Mesothelial cell of epicardium (in vitro differentiated cells): Measurements from ENCODE around the gene MAP3K5. TPM values are rescaled to one million over a fixed set of nuclear protein-coding genes. Genes with fewer than 3 reads are reported as not detected.

ENCODE experiments used
- DNase-seq, 2 experiments: peaks; one replicate each; pipeline ENCODE4 v3.0.0; 2021; ENCODE audit warnings: low spot score in 2 of 2; ENCODE audit not compliant: unreplicated experiment in 2 of 2
- H3K27ac Mint-ChIP-seq: 2 replicates; pipeline ENCODE4 v1.8.0; 2021; ENCODE audit warnings: mixed read lengths
- H3K27me3 Mint-ChIP-seq: 2 replicates; pipeline ENCODE4 v1.8.0; 2021; ENCODE audit warnings: low read depth, mixed read lengths
- H3K36me3 Mint-ChIP-seq: 2 replicates; pipeline ENCODE4 v1.8.0; 2021; ENCODE audit warnings: mixed read lengths
- H3K4me1 Mint-ChIP-seq: 2 replicates; pipeline ENCODE4 v1.8.0; 2021; ENCODE audit warnings: mixed read lengths
- H3K4me3 Mint-ChIP-seq: 2 replicates; pipeline ENCODE4 v1.8.0; 2021; ENCODE audit warnings: mild to moderate bottlenecking, moderate library complexity, mixed read lengths
- H3K9me3 Mint-ChIP-seq: 2 replicates; pipeline ENCODE4 v1.8.0; 2021; ENCODE audit warnings: mixed read lengths
- CTCF ChIP-seq: fragments of 200-600 bp; sonication (generic); IDR thresholded peaks from one replicate; pipeline ENCODE4 v1.5.0; 2021; ENCODE audit warnings: antibody characterized with exemption; ENCODE audit not compliant: unreplicated experiment
- total RNA-seq: library from RNA; stranded (reverse); gene quantifications from 3 replicates; pipeline ENCODE4 v1.2.1, GENCODE V29; 2021

MAP3K5 gene
- total RNA-seq, 1 donor from 2014 or later, result 8.9 TPM

GRCh38 chr6:136571065-136571464, 221.2 kb downstream of the MAP3K5 start:
- no peaks in the 10 kb centered on the region for H3K27me3 Mint-ChIP-seq
- peaks cover 31% of the 10 kb centered on the region for H3K36me3 Mint-ChIP-seq
- no peak for TF ChIP-seq CTCF
- peaks cover 24% of the 10 kb centered on the region for H3K9me3 Mint-ChIP-seq
- DNase-seq, result no peak
- no peaks in the 10 kb centered on the region for H3K4me1 Mint-ChIP-seq
- no peak overlapping the region for H3K27ac Mint-ChIP-seq
- H3K4me3 Mint-ChIP-seq, result no peak overlapping the region

GRCh38 chr6:136568129-136568528, 224.1 kb downstream of the MAP3K5 start:
- DNase-seq, result no peak
- Mint-ChIP-seq H3K9me3 (peaks cover 24% of the 10 kb centered on the region), H3K27ac (no peak overlapping the region), H3K4me3 (no peak overlapping the region), H3K36me3 (peaks cover 28% of the 10 kb centered on the region), H3K27me3 (no peaks in the 10 kb centered on the region), H3K4me1 (peaks cover 8% of the 10 kb centered on the region)
- TF ChIP-seq CTCF, result no peak

GRCh38 chr6:136567688-136568087, 224.6 kb downstream of the MAP3K5 start:
- TF ChIP-seq CTCF, result no peak
- no peak overlapping the region for H3K4me3 Mint-ChIP-seq
- H3K36me3 Mint-ChIP-seq, result peaks cover 28% of the 10 kb centered on the region
- peaks cover 24% of the 10 kb centered on the region for H3K9me3 Mint-ChIP-seq
- no peak for DNase-seq
- no peak overlapping the region for H3K27ac Mint-ChIP-seq
- peaks cover 8% of the 10 kb centered on the region for H3K4me1 Mint-ChIP-seq
- H3K27me3 Mint-ChIP-seq, result no peaks in the 10 kb centered on the region

GRCh38 chr6:136566851-136567250, 225.4 kb downstream of the MAP3K5 start:
- Mint-ChIP-seq H3K4me3 (no peak overlapping the region), H3K36me3 (peaks cover 27% of the 10 kb centered on the region), H3K9me3 (peaks cover 23% of the 10 kb centered on the region), H3K27me3 (no peaks in the 10 kb centered on the region), H3K27ac (no peak overlapping the region), H3K4me1 (peaks cover 8% of the 10 kb centered on the region)
- TF ChIP-seq CTCF, result no peak
- DNase-seq, result no peak

- H3K27ac Mint-ChIP-seq, result no peak overlapping the region
- H3K4me1 Mint-ChIP-seq, result peaks cover 8% of the 10 kb centered on the region
These were observed 226.2 kb downstream of the MAP3K5 start for GRCh38 chr6:136566007-136566487.

More at GRCh38 chr6:136566007-136566487, 226.2 kb downstream of the MAP3K5 start:
- Mint-ChIP-seq H3K9me3 (peaks cover 15% of the 10 kb centered on the region), H3K27me3 (no peaks in the 10 kb centered on the region), H3K4me3 (no peak overlapping the region), H3K36me3 (peaks cover 20% of the 10 kb centered on the region)
- TF ChIP-seq CTCF, result no peak
- DNase-seq, result no peak
